HL-60 (cell line): ENCODE results near the gene XRCC5.

Experiments used
- POLR2AphosphoS5 ChIP-seq: IDR thresholded peaks from 2 replicates; pipeline ENCODE4 v1.6.1; 2012; ENCODE audit warnings: low read depth
- TF ChIP-seq, protein P1 (sequence below): IDR thresholded peaks from one replicate; pipeline ENCODE4 v1.5.1; 2011; ENCODE audit warnings: low read length, control low read depth, inconsistent platforms; ENCODE audit not compliant: insufficient read depth
- TF ChIP-seq, protein P2 (sequence below): IDR thresholded peaks from 2 replicates; pipeline ENCODE4 v1.6.1; 2012; ENCODE audit warnings: low read depth; ENCODE audit not compliant: insufficient replicate concordance

- TF ChIP-seq, protein P1, sequence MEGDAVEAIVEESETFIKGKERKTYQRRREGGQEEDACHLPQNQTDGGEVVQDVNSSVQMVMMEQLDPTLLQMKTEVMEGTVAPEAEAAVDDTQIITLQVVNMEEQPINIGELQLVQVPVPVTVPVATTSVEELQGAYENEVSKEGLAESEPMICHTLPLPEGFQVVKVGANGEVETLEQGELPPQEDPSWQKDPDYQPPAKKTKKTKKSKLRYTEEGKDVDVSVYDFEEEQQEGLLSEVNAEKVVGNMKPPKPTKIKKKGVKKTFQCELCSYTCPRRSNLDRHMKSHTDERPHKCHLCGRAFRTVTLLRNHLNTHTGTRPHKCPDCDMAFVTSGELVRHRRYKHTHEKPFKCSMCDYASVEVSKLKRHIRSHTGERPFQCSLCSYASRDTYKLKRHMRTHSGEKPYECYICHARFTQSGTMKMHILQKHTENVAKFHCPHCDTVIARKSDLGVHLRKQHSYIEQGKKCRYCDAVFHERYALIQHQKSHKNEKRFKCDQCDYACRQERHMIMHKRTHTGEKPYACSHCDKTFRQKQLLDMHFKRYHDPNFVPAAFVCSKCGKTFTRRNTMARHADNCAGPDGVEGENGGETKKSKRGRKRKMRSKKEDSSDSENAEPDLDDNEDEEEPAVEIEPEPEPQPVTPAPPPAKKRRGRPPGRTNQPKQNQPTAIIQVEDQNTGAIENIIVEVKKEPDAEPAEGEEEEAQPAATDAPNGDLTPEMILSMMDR: no peak
- TF ChIP-seq POLR2AphosphoS5: peak; percentile 68
- TF ChIP-seq, protein P2, sequence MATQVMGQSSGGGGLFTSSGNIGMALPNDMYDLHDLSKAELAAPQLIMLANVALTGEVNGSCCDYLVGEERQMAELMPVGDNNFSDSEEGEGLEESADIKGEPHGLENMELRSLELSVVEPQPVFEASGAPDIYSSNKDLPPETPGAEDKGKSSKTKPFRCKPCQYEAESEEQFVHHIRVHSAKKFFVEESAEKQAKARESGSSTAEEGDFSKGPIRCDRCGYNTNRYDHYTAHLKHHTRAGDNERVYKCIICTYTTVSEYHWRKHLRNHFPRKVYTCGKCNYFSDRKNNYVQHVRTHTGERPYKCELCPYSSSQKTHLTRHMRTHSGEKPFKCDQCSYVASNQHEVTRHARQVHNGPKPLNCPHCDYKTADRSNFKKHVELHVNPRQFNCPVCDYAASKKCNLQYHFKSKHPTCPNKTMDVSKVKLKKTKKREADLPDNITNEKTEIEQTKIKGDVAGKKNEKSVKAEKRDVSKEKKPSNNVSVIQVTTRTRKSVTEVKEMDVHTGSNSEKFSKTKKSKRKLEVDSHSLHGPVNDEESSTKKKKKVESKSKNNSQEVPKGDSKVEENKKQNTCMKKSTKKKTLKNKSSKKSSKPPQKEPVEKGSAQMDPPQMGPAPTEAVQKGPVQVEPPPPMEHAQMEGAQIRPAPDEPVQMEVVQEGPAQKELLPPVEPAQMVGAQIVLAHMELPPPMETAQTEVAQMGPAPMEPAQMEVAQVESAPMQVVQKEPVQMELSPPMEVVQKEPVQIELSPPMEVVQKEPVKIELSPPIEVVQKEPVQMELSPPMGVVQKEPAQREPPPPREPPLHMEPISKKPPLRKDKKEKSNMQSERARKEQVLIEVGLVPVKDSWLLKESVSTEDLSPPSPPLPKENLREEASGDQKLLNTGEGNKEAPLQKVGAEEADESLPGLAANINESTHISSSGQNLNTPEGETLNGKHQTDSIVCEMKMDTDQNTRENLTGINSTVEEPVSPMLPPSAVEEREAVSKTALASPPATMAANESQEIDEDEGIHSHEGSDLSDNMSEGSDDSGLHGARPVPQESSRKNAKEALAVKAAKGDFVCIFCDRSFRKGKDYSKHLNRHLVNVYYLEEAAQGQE: no peak
Observed at GRCh38 chr2:216205486-216205885, 96.3 kb downstream of the XRCC5 start.
